PC-9 (cell line): ENCODE data around the gene DHX32.

Experiments used
- EZH2 ChIP-seq: fragments of 200-600 bp; sonication (generic); IDR thresholded peaks from 2 replicates; pipeline ENCODE4 v1.8.0; 2017; ENCODE audit warnings: antibody characterized with exemption, low read depth
- TF ChIP-seq, protein P1 (sequence below): fragments of 200-600 bp; sonication (generic); conservative IDR thresholded peaks from 2 replicates; pipeline ENCODE4 v1.6.1; 2017; ENCODE audit warnings: mixed run types, antibody characterized with exemption, mild to moderate bottlenecking, moderate library complexity

- TF ChIP-seq, protein P1, sequence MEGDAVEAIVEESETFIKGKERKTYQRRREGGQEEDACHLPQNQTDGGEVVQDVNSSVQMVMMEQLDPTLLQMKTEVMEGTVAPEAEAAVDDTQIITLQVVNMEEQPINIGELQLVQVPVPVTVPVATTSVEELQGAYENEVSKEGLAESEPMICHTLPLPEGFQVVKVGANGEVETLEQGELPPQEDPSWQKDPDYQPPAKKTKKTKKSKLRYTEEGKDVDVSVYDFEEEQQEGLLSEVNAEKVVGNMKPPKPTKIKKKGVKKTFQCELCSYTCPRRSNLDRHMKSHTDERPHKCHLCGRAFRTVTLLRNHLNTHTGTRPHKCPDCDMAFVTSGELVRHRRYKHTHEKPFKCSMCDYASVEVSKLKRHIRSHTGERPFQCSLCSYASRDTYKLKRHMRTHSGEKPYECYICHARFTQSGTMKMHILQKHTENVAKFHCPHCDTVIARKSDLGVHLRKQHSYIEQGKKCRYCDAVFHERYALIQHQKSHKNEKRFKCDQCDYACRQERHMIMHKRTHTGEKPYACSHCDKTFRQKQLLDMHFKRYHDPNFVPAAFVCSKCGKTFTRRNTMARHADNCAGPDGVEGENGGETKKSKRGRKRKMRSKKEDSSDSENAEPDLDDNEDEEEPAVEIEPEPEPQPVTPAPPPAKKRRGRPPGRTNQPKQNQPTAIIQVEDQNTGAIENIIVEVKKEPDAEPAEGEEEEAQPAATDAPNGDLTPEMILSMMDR, result no peak
- TF ChIP-seq EZH2, result no peak
Measured at GRCh38 chr10:125816548-125816947, 64.5 kb downstream of the DHX32 start.
